SU-DHL-6 (cell line): ENCODE results near the gene TRMT112.

ENCODE experiments used
- H2AFZ ChIP-seq: fragments of 200-600 bp; sonication (generic); 2 replicates; pipeline ENCODE4 v1.6.1; 2014; ENCODE audit warnings: low read depth, mild to moderate bottlenecking, moderate library complexity, mixed read lengths, antibody characterized with exemption, low read length; ENCODE audit not compliant: severe bottlenecking
- H3F3A ChIP-seq: fragments of 200-600 bp; shearing (Covaris generic); 2 replicates; pipeline ENCODE4 v1.6.0; 2016; ENCODE audit warnings: antibody characterized with exemption, mild to moderate bottlenecking; ENCODE audit not compliant: insufficient read depth
- H3K27ac ChIP-seq: fragments of 200-600 bp; sonication (generic); 2 replicates; pipeline ENCODE4 v1.5.1; 2016; ENCODE audit warnings: low read depth, mild to moderate bottlenecking, low read length, moderate library complexity, mixed read lengths
- H3K27me3 ChIP-seq: fragments of 200-600 bp; sonication (generic), shearing (Covaris generic); 2 replicates; pipeline ENCODE4 v1.6.0; 2014; ENCODE audit warnings: mild to moderate bottlenecking, low read length
- H3K36me3 ChIP-seq: fragments of 200-600 bp; sonication (generic); 2 replicates; pipeline ENCODE4 v1.6.1; 2014; ENCODE audit warnings: mild to moderate bottlenecking, low read length, mixed read lengths
- H3K4me2 ChIP-seq: fragments of 300-600, 200-600 bp; shearing (Covaris generic), sonication (generic); 2 replicates; pipeline ENCODE4 v1.6.0; 2014; ENCODE audit warnings: low read length, low read depth, mild to moderate bottlenecking; ENCODE audit not compliant: poor library complexity, severe bottlenecking
- H3K4me3 ChIP-seq: fragments of 200-600 bp; sonication (generic); 2 replicates; pipeline ENCODE4 v1.5.1; 2014; ENCODE audit warnings: antibody characterized with exemption, low read length, mild to moderate bottlenecking, mixed read lengths; ENCODE audit not compliant: insufficient read depth, poor library complexity, severe bottlenecking
- H3K79me2 ChIP-seq: fragments of 200-600 bp; sonication (generic); 2 replicates; pipeline ENCODE4 v1.6.1; 2014; ENCODE audit warnings: mild to moderate bottlenecking, low read length, moderate library complexity; ENCODE audit not compliant: insufficient read depth
- H3K9ac ChIP-seq: fragments of 200-600 bp; sonication (generic); 2 replicates; pipeline ENCODE4 v1.7.0; 2014; ENCODE audit warnings: mild to moderate bottlenecking, low read length
- H3K9me2 ChIP-seq: fragments of 200-600 bp; sonication (generic); replicated peaks from 2 replicates; pipeline ENCODE4 v1.6.1; 2014; ENCODE audit warnings: low read length; ENCODE audit not compliant: insufficient read depth
- H3K9me3 ChIP-seq: fragments of 200-600 bp; sonication (generic); 2 replicates; pipeline ENCODE4 v1.6.1; 2014; ENCODE audit warnings: low read length, mixed read lengths; ENCODE audit not compliant: insufficient read depth
- H4K20me1 ChIP-seq: fragments of 200-600 bp; sonication (generic); 2 replicates; pipeline ENCODE4 v1.6.1; 2014; ENCODE audit warnings: low read depth, mild to moderate bottlenecking, antibody characterized with exemption, low read length, moderate library complexity, mixed read lengths
- EZH2phosphoT487 ChIP-seq: fragments of 200-600 bp; sonication (generic), shearing (Covaris generic); conservative IDR thresholded peaks from 2 replicates; pipeline ENCODE4 v1.6.1; 2018; ENCODE audit warnings: mild to moderate bottlenecking, antibody characterized with exemption, low read length, moderate library complexity, mixed read lengths
- TF ChIP-seq, protein P1 (sequence below): fragments of 200-600 bp; sonication (generic); IDR thresholded peaks from one replicate; pipeline ENCODE4 v1.5.1; 2017; ENCODE audit warnings: antibody characterized with exemption, mild to moderate bottlenecking, low read length, moderate library complexity; ENCODE audit not compliant: insufficient read depth, poor library complexity, severe bottlenecking

The TRMT112 gene

DNA sequence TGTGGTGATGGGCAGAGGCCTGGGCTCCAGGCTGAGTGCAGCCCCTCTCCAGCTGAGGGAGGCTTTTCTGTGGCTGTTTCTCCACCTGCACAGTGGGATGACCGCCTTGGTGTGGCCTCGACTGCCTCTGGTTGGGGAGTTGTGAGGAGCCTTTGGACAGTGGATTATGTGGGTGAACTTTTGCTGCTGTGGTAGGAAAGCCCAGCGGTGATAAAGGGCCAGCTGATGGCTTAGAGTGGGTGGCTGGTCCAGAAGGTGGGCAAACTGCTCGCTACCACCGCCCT is 13.4 kb downstream of the TRMT112 start:
- Histone ChIP-seq H3F3A (0 out of 2 replicates have a peak, but pooled peaks cover 4% of the 10 kb centered on the region), H2AFZ (no peak overlapping the region), H3K9ac (peak overlapping the region; percentile 89)

DNA sequence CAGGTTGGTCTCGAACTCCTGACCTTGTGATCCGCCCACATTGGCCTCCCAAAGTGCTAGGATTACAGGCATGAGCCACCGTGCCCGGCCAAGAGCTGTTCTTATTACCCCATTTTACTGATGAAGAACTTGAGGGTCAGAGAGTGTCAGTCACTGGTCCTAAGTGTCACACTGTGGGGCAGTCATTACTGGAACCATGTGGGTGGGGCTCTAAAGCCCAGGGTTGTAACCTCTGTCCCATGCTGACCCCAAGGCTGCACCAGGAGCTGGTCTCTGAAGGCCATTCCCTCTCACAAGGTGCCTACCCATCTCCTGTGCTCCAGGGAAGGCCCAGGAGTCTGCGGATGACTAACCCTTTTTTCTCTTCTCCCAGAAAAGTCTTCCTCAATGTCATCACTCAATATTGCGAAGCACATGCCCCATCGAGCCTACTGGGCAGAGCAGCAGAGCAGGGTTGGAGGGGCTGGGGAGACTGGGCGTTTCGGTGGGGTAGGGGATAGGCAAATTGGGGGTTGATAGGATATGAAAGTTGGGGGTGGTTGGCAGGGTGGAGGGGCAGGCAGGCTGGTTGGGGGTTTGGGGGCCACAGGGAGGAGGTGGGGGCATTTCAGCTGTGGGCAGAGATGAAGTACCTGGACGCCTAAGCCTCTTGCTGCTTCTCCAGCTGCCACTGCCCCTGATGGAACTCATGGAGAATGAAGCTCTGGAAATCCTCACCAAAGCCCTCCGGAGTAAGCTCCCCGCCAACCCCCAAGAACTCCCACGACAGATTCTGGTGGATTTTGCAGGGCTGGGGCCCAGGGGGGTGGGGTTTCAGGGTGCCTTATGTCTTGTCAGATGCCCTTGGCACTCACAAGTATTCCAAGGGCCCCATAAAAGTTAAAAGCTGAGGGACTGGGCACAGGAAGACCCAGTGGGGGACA is 14.0 kb downstream of the TRMT112 start:
- Histone ChIP-seq H3K9ac (peak overlapping the region; percentile 89), H3K4me2 (peak overlapping the region; percentile 74), H3K27me3 (no peaks in the 10 kb centered on the region)

More for the DNA sequence above, 13.4 kb downstream of the TRMT112 start:
- Histone ChIP-seq H3K79me2 (peaks cover 24% of the 10 kb centered on the region), H3K9me3 (no peaks in the 10 kb centered on the region), H3K9me2 (no peaks in the 10 kb centered on the region), H3K4me2 (peak overlapping the region; percentile 74), H3K36me3 (no peaks in the 10 kb centered on the region), H3K4me3 (peak overlapping the region; percentile 67), H4K20me1 (no peaks in the 10 kb centered on the region), H3K27me3 (no peaks in the 10 kb centered on the region), H3K27ac (no peak overlapping the region)
- TF ChIP-seq EZH2phosphoT487, result no peak
- TF ChIP-seq, protein P1, sequence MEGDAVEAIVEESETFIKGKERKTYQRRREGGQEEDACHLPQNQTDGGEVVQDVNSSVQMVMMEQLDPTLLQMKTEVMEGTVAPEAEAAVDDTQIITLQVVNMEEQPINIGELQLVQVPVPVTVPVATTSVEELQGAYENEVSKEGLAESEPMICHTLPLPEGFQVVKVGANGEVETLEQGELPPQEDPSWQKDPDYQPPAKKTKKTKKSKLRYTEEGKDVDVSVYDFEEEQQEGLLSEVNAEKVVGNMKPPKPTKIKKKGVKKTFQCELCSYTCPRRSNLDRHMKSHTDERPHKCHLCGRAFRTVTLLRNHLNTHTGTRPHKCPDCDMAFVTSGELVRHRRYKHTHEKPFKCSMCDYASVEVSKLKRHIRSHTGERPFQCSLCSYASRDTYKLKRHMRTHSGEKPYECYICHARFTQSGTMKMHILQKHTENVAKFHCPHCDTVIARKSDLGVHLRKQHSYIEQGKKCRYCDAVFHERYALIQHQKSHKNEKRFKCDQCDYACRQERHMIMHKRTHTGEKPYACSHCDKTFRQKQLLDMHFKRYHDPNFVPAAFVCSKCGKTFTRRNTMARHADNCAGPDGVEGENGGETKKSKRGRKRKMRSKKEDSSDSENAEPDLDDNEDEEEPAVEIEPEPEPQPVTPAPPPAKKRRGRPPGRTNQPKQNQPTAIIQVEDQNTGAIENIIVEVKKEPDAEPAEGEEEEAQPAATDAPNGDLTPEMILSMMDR, result no peak

DNA sequence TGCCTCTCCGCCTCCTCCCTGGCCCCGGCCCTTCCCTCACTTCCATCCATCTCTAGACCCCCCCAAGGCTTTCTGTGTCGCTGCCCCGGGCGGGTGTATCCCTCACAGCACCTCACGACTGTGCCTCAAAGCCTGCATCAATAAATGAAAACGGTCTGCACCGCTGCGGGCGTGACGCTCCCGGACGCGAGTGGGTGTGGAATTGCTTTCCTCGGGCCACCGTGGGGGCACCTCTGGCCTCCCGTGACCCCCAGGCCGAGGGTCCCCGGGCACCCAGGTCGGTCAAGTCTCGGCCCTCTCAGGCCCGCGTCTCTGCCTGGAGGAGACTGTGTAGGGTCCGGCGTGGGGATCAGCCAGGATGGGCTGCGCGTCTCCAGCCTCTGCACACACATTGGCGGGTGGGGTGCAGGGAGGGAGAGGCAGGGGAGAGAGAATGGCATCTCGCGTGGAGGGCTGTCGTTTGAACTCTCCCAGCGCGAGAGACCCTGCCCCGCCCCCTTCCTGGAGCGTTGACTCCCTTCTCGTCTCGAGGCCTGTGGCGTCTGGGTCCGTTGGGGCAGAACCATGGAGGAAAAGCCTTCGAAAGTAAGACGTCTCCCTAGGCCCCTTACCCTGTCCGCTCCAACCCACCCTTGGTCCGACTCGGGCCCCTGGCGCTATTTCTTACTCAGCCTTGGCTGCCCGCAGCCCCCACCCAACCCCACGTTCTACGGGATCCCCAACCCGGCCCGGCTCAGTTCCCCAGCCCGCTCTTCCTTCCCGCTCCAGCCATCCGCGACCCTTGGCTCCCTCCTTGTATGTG is 17.3 kb downstream of the TRMT112 start, which contains the start of gene CATSPERZ:
CATSPERZ (plus strand) TSS at position 512 of the 802 bp plus-strand sequence; CDS start at position 565, 53 bp downstream.
- H2AFZ ChIP-seq, result no peak within 1 kb of the TSS
- H3K9me3 ChIP-seq, result no peaks in the 10 kb centered on the region
- H3K36me3 ChIP-seq, result no peaks in the 10 kb centered on the region
- H3K9me2 ChIP-seq, result no peaks in the 10 kb centered on the region
- H3K4me3 ChIP-seq, result no peak within 1 kb of the TSS
- H3K9ac ChIP-seq, result no peak within 1 kb of the TSS
- TF ChIP-seq, protein P1, result no peak
- TF ChIP-seq EZH2phosphoT487, result no peak
- H3K79me2 ChIP-seq, result no peaks in the 10 kb centered on the region
- 0 out of 2 replicates have a peak, but pooled peaks cover 4% of the 10 kb centered on the region for H3F3A ChIP-seq
- H3K4me2 ChIP-seq, result peak within 1 kb of the TSS; percentile 13
- no peaks in the 10 kb centered on the region for H3K27me3 ChIP-seq
- H3K27ac ChIP-seq, result no peak within 1 kb of the TSS
- no peaks in the 10 kb centered on the region for H4K20me1 ChIP-seq

More for the DNA sequence above, 14.0 kb downstream of the TRMT112 start:
- Histone ChIP-seq H3K9me2 (no peaks in the 10 kb centered on the region), H3K36me3 (no peaks in the 10 kb centered on the region), H3K4me3 (no peak overlapping the region), H2AFZ (no peak overlapping the region), H4K20me1 (no peaks in the 10 kb centered on the region), H3K9me3 (no peaks in the 10 kb centered on the region), H3K27ac (no peak overlapping the region), H3F3A (0 out of 2 replicates have a peak, but pooled peaks cover 4% of the 10 kb centered on the region), H3K79me2 (peaks cover 24% of the 10 kb centered on the region)
- TF ChIP-seq EZH2phosphoT487, result no peak
- TF ChIP-seq, protein P1, result no peak
